Natural killer cell (primary cell): Measurements from ENCODE around the gene PAPSS2. TPM values are rescaled to one million over a fixed set of nuclear protein-coding genes. Genes with fewer than 3 reads are reported as not detected.

Experiments used
- ATAC-seq, 3 donors: fragments of 150-1000 bp in 2 of 3; fragments of 200-7000 bp in 1 of 3; cut with Tn5 transposase; 1 replicate in 1 of 3; 2 replicates in 2 of 3; pipeline ENCODE4 v1.10.0; 2021; ENCODE audit warnings: mild to moderate bottlenecking in 2 of 3, moderate library complexity in 2 of 3
- DNase-seq, 2 donors: peaks; one replicate each; pipeline versions ENCODE4 v3.0.0 to v3.0.0-alpha.2; 2013 to 2021; ENCODE audit warnings: mixed read lengths in 1 of 2
- H3K27ac ChIP-seq: one replicate; pipeline ENCODE4 v1.5.1; 2013; ENCODE audit warnings: mild to moderate bottlenecking, low read length
- H3K27me3 ChIP-seq: one replicate; pipeline ENCODE4 v1.6.1; 2013; ENCODE audit warnings: low read length; ENCODE audit not compliant: control insufficient read depth, insufficient read depth
- H3K36me3 ChIP-seq: one replicate; pipeline ENCODE4 v1.6.1; 2013; ENCODE audit warnings: low read length; ENCODE audit not compliant: control insufficient read depth, insufficient read depth
- H3K4me1 ChIP-seq: one replicate; pipeline ENCODE4 v1.6.1; 2013; ENCODE audit warnings: low read length; ENCODE audit not compliant: control insufficient read depth, insufficient read depth
- H3K4me3 ChIP-seq: one replicate; pipeline ENCODE4 v1.5.1; 2013; ENCODE audit warnings: low read length
- H3K9me3 ChIP-seq: one replicate; pipeline ENCODE4 v1.6.1; 2013; ENCODE audit warnings: low read length; ENCODE audit not compliant: control insufficient read depth, insufficient read depth
- H3K27ac Mint-ChIP-seq, 2 donors: one replicate each; pipeline ENCODE4 v1.8.0; 2022; ENCODE audit warnings: mild to moderate bottlenecking in 2 of 2, mixed read lengths in 2 of 2, moderate library complexity in 1 of 2
- H3K27me3 Mint-ChIP-seq, 2 donors: one replicate each; pipeline ENCODE4 v1.8.0; 2022; ENCODE audit warnings: low read depth in 2 of 2, mixed read lengths in 2 of 2
- H3K36me3 Mint-ChIP-seq: one replicate; pipeline ENCODE4 v1.8.0; 2022; ENCODE audit warnings: mixed read lengths
- H3K4me1 Mint-ChIP-seq, 2 donors: one replicate each; pipeline ENCODE4 v1.8.0; 2022; ENCODE audit warnings: mixed read lengths in 2 of 2
- H3K4me3 Mint-ChIP-seq: one replicate; pipeline ENCODE4 v1.8.0; 2022; ENCODE audit warnings: mild to moderate bottlenecking, moderate library complexity, mixed read lengths
- H3K9me3 Mint-ChIP-seq, 2 donors: one replicate each; pipeline ENCODE4 v1.8.0; 2022; ENCODE audit warnings: mixed read lengths in 2 of 2
- WGBS: methylation state at CpG from one replicate; pipeline ENCODE4 v1.1.7; 2013; ENCODE audit warnings: missing lambda C conversion rate; ENCODE audit not compliant: insufficient coverage; 5-methylcytosine and 5-hydroxymethylcytosine counted together
- intact Hi-C: fragments of 100-400 bp; cut with micrococcal nuclease; formaldehyde crosslinking; loops from one replicate; pipeline ENCODE4 v1.14.2; 2022
- total RNA-seq, 4 donors: library from RNA; stranded (reverse); fragments of 120-200 nt in 1 of 4; gene quantifications; one replicate each; pipeline versions ENCODE4 v1.2.3 to v1.2.4, GENCODE V29; 2013 to 2022
- TF ChIP-seq, protein P1 (sequence below): fragments of 200-600 bp; IDR thresholded peaks from one replicate; pipeline ENCODE4 v1.8.0; 2022; ENCODE audit warnings: antibody characterized with exemption

The PAPSS2 gene
- total RNA-seq, 3 donors from 2014 or later (not counting 1 experiment from before 2014, with no cell fraction given), result 0.13 to 1.1 TPM; not detected in 1

DNA sequence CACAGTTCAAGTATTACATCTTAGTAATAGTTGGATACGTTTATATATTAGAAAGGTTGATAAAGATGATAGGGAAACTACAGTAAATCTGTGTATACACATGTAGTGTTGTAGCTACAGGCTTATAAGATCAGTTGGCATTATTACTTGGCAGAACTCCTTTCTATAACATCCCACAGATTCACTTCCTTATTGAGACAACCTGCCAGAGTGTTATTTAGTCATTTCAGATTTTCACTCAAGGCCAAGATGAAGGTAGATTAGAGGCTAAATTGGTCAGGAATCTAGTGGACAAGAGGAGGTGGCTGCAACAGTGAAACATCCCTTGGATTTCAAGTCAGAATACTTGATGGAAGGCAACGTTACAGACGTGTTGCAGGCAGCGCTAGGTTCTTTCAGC lies 63.0 kb downstream of the PAPSS2 start:
- H3K36me3 Mint-ChIP-seq, result no peaks in the 10 kb centered on the region
- intact Hi-C loops, result no loop called here

DNA sequence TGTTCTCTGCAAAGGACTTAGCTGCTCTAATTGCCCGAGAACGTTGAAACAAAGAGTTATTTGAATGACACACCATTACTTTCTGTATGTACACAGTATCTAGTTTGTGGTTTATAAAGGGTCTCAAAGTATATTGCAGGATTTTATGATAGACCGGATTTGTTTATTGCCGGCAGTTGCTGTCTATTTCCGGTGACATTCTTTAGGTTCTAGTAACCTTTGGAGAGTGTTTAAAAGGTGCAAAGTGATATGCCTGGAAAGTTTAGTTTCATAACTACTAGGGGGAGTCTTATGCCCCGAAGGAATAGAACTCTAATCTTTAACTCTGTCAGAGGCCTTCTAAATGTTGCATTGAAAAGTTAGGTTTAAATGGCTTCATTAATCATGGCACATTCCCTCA lies 63.8 kb downstream of the PAPSS2 start:
- Mint-ChIP-seq H3K27me3 (peaks cover 7 to 15% of the 10 kb centered on the region in 2 donors), H3K9me3 (no peaks in the 10 kb centered on the region), H3K4me1 (no peaks in the 10 kb centered on the region), H3K4me3 (no peak overlapping the region), H3K27ac (no peak overlapping the region), H3K36me3 (no peaks in the 10 kb centered on the region)
- TF ChIP-seq, protein P1, sequence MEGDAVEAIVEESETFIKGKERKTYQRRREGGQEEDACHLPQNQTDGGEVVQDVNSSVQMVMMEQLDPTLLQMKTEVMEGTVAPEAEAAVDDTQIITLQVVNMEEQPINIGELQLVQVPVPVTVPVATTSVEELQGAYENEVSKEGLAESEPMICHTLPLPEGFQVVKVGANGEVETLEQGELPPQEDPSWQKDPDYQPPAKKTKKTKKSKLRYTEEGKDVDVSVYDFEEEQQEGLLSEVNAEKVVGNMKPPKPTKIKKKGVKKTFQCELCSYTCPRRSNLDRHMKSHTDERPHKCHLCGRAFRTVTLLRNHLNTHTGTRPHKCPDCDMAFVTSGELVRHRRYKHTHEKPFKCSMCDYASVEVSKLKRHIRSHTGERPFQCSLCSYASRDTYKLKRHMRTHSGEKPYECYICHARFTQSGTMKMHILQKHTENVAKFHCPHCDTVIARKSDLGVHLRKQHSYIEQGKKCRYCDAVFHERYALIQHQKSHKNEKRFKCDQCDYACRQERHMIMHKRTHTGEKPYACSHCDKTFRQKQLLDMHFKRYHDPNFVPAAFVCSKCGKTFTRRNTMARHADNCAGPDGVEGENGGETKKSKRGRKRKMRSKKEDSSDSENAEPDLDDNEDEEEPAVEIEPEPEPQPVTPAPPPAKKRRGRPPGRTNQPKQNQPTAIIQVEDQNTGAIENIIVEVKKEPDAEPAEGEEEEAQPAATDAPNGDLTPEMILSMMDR, result no peak
- 48% methylated on average over 6 of the region's 6 CpGs for WGBS
- ATAC-seq, result no peak
- Histone ChIP-seq H3K9me3 (no peaks in the 10 kb centered on the region), H3K27me3 (no peaks in the 10 kb centered on the region), H3K36me3 (no peaks in the 10 kb centered on the region), H3K4me3 (no peak overlapping the region), H3K4me1 (no peaks in the 10 kb centered on the region), H3K27ac (no peak overlapping the region)
- intact Hi-C loops, result no loop called here
- DNase-seq, result no peak

More for the DNA sequence above, 63.0 kb downstream of the PAPSS2 start:
- Mint-ChIP-seq H3K27me3 (peaks cover 9 to 15% of the 10 kb centered on the region in 2 donors), H3K27ac (no peak overlapping the region), H3K4me1 (no peaks in the 10 kb centered on the region), H3K9me3 (no peaks in the 10 kb centered on the region), H3K4me3 (no peak overlapping the region)
- Histone ChIP-seq H3K27me3 (no peaks in the 10 kb centered on the region), H3K36me3 (no peaks in the 10 kb centered on the region), H3K9me3 (no peaks in the 10 kb centered on the region), H3K4me3 (no peak overlapping the region), H3K27ac (no peak overlapping the region), H3K4me1 (no peaks in the 10 kb centered on the region)
- WGBS, result 82% methylated on average over 4 of the region's 4 CpGs
- TF ChIP-seq, protein P1, result no peak
- ATAC-seq (no peak), DNase-seq (no peak)

DNA sequence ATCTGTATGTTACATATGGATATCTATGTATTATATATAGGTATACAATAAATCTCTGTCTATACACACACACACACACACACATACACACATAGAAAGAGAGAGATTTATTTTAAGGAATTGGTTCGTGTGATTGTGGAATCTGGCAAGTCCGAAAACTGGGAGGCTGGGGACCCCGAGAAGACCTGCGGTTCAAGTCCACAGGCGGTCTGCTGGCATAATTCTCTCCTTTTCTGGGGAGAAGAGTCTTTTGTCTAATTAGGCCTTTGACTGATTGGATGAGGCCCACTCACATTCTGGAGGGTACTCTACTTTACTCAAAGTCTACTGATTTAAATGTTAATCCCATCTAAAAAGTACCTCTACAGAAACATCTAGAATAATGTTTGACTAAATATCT lies 65.1 kb downstream of the PAPSS2 start:
- TF ChIP-seq, protein P1, result no peak
- intact Hi-C loops, result no loop called here
- peaks cover 7 to 15% of the 10 kb centered on the region in 2 donors for H3K27me3 Mint-ChIP-seq
- no peaks in the 10 kb centered on the region for H3K27me3 ChIP-seq
- no peak for ATAC-seq
- H3K4me3 Mint-ChIP-seq, result no peak overlapping the region
- 99% methylated on average over 5 of the region's 5 CpGs for WGBS
- no peak overlapping the region for H3K4me3 ChIP-seq
- no peaks in the 10 kb centered on the region for H3K4me1 ChIP-seq
- H3K4me1 Mint-ChIP-seq, result no peaks in the 10 kb centered on the region
- no peaks in the 10 kb centered on the region for H3K36me3 Mint-ChIP-seq
- no peak overlapping the region for H3K27ac ChIP-seq
- no peaks in the 10 kb centered on the region for H3K36me3 ChIP-seq
- H3K27ac Mint-ChIP-seq, result no peak overlapping the region
- no peak for DNase-seq
- H3K9me3 ChIP-seq, result no peaks in the 10 kb centered on the region
- H3K9me3 Mint-ChIP-seq, result no peaks in the 10 kb centered on the region

DNA sequence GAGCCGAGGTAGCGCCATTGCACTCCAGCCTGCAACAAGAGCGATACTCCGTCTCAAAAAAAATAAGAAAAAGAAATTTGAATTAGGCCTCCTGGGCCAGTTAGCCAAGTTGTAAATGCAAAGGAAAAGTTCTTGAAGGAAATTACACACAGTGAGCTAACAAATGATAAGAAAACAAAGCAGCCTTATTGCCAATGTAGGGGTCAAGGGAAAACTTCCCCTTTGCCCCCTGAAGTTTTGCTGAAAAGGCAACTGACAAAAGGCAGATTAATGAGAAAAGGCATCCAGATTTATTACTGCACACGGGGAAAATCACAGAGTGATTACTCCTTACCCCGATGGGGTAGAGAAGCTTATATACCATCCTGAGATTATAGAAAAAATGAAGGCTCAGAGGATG lies 70.3 kb downstream of the PAPSS2 start:
- TF ChIP-seq, protein P1, result no peak
- no peak for ATAC-seq

More for the DNA sequence above, 70.3 kb downstream of the PAPSS2 start:
- Histone ChIP-seq H3K27me3 (no peaks in the 10 kb centered on the region), H3K27ac (no peak overlapping the region), H3K9me3 (no peaks in the 10 kb centered on the region), H3K4me1 (no peaks in the 10 kb centered on the region), H3K4me3 (no peak overlapping the region), H3K36me3 (no peaks in the 10 kb centered on the region)
- intact Hi-C loops, result no loop called here
- peaks cover 0 to 7% of the 10 kb centered on the region in 2 donors for H3K27me3 Mint-ChIP-seq
- H3K27ac Mint-ChIP-seq, result no peak overlapping the region
- no peaks in the 10 kb centered on the region for H3K9me3 Mint-ChIP-seq
- whole genome bisulfite sequencing, result 89% methylated on average over 6 of the region's 6 CpGs
- no peak for DNase-seq
- H3K4me3 Mint-ChIP-seq, result no peak overlapping the region
- H3K4me1 Mint-ChIP-seq, result no peaks in the 10 kb centered on the region
- H3K36me3 Mint-ChIP-seq, result no peaks in the 10 kb centered on the region
